Activated T-cell treated with anti-CD3 and anti-CD28 coated beads, Interleukin-2, amount 50 U/mL, for 1 hour (primary cell): ENCODE data around the gene DNAJC5G.

Experiments
- DNase-seq: peaks from one replicate; pipeline ENCODE4 v3.0.0-alpha.2; 2020

Gene DNAJC5G, protein sequence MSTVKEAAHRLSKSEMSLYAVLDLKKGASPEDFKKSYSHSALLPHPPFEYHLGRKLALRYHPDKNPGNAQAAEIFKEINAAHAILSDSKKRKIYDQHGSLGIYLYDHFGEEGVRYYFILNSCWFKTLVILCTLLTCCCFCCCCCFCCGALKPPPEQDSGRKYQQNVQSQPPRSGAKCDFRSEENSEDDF

DNA sequence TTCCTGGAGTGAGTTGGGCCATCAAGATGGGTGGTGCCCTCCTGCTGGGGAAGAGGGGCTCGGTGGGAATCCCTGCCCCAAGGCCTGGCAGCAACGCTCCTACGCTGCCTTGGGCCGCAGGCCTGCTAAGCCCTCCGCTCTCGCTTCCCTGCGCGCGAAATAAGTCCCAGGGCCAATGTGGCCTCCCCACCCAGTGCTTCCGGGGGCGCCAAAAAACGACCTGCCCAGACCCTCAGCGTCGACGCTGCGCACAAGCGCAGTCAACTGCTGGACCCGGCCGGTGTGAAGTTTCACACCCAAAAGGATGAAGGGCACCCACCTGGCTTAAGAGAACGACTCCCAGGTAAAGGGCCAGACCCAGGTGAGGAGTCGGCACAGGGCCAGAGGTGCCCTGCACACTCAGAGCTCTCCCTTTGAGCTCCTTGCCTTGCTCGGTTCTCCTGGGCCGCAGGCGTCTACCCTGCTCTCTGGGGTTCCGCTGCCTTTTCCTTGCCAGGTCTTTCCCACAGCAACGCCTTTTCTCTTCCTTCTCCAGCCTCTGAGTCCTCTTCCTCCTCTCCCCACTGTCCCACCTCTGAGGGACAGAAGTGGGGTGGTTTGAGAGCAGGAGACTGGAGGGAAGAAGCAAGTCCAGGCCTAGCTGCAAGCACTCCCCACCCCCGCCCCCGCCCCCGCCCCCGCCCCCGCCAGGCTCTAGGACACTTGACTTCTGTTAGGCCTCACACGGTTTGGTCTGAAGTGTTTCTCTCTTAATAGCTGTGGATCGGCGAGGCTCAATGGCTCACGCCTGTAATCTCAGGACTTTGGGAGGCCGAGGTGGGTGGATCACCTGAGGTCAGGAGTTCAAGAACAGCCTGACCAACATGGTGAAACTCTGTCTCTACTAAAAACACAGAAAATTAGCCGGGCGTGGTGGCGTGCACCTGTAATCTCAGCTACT lies at the start of gene DNAJC5G:
TSS of gene DNAJC5G (plus strand) at position 223 of the 940 bp plus-strand sequence. CDS start 1,296 bp downstream, outside the sequence.
- no peak for DNase-seq

DNA sequence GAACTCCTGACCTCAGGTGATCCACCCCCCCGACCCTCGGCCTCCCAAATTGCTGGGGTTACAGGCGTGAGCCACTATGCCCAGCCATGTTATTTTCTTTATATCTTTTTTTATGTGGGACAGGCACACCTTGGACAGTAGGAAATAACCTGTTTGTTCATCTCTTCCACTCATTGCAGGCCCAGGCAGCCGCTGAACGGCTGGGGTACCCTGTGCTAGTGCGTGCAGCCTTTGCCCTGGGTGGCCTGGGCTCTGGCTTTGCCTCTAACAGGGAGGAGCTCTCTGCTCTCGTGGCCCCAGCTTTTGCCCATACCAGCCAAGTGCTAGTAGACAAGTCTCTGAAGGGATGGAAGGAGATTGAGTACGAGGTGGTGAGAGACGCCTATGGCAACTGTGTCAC lies 49.7 kb upstream of the DNAJC5G start:
- no peak for DNase-seq

DNA sequence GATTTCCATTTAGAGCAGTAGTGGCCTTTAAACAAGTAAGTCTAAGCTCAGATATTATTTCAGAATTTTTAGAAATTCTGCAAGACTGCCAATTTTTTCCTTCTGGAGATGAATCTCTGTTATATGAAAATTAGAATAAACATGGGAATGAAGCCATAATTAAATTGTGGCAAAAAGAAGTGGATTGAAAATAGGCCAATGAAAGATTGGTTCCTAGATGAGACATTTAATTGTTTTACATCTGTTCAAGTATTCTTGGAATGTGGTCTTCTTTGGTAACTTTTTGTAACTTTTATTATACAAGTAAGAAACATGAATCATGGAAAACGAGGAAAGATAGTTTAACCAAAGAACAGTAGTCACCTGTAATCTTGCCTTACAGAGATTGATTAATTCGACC lies 47.7 kb upstream of the DNAJC5G start:
- DNase-seq: no peak

DNA sequence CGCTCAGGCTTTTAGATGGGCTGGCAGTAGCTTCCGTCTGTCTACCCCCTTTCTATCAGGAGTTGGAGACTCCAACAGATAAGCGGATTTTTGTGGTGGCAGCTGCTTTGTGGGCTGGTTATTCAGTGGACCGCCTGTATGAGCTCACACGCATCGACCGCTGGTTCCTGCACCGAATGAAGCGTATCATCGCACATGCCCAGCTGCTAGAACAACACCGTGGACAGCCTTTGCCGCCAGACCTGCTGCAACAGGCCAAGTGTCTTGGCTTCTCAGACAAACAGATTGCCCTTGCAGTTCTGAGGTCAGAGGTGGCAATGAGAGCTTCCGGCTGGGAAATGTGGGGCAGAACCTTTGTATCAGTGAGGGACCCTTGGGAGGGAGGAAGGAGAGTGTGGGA lies 43.3 kb upstream of the DNAJC5G start:
- DNase-seq: no peak

DNA sequence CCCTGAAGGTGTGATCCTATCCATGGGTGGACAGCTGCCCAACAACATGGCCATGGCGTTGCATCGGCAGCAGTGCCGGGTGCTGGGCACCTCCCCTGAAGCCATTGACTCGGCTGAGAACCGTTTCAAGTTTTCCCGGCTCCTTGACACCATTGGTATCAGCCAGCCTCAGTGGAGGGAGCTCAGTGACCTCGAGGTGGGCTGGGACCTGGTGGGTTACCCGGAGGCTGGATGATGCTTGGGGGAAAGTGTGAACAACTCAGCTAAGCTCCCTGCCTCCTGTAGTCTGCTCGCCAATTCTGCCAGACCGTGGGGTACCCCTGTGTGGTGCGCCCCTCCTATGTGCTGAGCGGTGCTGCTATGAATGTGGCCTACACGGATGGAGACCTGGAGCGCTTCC lies 41.9 kb upstream of the DNAJC5G start:
- no peak for DNase-seq

DNA sequence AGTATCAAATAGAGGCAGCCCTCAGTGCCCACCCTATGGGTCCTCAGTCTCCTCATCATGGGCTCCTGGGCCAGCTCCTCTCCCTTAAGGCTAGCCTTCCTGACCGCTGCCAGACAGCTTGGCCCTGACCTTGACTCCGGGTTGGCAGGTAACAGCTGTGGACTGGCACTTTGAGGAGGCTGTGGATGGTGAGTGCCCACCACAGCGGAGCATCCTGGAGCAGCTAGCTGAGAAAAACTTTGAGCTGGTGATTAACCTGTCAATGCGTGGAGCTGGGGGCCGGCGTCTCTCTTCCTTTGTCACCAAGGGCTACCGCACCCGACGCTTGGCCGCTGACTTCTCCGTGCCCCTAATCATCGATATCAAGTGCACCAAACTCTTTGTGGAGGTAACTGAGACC lies 39.1 kb upstream of the DNAJC5G start:
- no peak for DNase-seq

DNA sequence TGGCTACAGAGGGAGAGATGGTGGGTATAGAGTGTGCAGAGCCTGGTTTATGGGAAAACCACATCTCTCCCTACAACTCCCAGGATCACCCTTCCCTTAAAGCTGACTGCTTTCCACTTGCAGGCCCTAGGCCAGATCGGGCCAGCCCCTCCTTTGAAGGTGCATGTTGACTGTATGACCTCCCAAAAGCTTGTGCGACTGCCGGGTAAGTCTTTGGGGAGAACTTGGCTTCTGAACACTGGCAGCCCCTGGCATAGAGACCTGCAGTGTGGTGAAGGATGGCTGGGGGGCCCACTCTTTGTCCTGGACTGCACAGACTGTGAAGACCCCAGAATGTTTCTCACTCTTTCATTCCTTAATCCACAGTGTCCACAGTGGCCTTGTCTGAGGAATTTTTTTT lies 38.6 kb upstream of the DNAJC5G start:
- no peak for DNase-seq

DNA sequence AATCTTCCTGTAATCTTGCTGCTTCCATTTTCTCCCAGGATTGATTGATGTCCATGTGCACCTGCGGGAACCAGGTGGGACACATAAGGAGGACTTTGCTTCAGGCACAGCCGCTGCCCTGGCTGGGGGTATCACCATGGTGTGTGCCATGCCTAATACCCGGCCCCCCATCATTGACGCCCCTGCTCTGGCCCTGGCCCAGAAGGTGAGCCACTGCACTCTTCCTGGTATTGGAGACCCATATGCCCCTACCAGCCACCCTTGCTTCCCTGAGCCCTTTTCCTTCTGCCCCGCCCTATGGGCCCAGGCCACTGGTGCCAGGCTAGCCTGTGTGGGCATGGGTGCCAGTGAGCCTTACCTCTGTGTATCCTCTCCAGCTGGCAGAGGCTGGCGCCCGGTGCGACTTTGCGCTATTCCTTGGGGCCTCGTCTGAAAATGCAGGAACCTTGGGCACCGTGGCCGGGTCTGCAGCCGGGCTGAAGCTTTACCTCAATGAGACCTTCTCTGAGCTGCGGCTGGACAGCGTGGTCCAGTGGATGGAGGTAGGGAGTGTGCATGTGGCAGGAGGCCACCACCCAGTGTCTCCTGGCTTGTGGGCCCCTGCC lies 37.8 kb upstream of the DNAJC5G start:
- no peak for DNase-seq

DNA sequence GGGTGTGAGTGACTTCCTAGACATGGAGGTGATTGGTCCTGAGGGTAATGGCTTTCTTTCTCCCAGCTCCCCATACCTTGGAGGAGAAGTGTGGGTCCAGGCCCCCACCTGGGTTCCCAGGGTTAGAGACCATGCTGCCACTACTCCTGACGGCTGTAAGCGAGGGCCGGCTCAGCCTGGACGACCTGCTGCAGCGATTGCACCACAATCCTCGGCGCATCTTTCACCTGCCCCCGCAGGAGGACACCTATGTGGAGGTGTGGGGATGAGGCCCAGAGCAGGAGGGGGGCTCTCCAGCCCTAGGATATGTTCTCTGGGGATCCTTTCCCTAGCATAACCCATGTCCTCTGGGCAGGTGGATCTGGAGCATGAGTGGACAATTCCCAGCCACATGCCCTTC lies 36.3 kb upstream of the DNAJC5G start:
- no peak for DNase-seq

DNA sequence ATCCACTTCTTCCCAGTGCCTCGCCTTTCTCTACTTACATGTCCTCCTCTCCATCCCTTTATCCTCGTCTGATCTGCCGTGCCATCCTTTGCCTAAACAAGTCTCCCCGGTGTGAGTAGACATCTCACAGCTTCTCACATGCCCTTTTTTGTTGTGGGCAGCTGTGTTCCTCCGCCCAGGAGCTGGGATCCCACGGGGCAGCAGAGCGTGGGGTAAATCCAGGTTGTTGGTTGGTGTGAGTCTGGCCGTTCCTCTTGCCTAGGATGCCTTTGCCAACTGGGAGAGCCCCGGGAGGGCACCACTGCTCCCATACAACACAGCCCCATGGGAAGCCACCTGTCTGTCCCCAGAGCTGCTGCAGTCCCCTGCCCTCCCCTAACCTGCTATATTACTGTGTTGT lies 34.8 kb upstream of the DNAJC5G start:
- no peak for DNase-seq

DNA sequence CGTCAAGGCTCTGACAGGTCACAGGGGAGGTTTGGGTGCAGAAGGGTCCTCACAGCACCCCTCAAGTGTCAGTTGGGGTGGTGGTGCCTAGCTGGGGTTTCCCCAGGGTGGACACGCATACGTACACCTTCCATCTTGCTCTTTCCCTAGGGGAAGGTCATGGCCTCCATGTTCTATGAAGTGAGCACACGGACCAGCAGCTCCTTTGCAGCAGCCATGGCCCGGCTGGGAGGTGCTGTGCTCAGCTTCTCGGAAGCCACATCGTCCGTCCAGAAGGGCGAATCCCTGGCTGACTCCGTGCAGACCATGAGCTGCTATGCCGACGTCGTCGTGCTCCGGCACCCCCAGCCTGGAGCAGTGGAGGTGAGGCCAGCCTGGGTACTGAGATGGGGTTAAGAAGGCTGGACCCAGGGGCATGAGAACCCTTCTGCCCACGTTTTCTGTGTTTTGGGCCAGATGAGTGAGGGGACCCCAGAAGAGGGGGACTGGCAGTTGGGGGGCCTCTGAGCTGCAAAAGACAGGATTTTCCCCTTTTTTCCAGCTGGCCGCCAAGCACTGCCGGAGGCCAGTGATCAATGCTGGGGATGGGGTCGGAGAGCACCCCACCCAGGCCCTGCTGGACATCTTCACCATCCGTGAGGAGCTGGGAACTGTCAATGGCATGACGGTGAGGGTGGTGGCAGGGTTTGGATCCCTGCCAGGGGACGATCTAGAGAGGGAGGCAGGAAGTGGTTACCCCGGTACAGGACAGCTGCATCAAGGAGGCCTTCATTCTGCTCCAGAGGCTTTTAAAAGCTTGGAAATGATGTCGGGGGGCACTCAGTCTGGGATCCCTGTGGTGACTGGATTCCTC lies 33.2 kb upstream of the DNAJC5G start:
- no peak for DNase-seq

DNA sequence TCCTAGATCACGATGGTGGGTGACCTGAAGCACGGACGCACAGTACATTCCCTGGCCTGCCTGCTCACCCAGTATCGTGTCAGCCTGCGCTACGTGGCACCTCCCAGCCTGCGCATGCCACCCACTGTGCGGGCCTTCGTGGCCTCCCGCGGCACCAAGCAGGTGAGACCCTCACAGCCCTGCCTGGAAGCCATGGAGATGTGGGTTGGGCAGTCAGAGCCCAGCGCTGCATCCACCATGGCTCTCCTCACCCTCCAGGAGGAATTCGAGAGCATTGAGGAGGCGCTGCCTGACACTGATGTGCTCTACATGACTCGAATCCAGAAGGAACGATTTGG lies 32.6 kb upstream of the DNAJC5G start:
- no peak for DNase-seq

DNA sequence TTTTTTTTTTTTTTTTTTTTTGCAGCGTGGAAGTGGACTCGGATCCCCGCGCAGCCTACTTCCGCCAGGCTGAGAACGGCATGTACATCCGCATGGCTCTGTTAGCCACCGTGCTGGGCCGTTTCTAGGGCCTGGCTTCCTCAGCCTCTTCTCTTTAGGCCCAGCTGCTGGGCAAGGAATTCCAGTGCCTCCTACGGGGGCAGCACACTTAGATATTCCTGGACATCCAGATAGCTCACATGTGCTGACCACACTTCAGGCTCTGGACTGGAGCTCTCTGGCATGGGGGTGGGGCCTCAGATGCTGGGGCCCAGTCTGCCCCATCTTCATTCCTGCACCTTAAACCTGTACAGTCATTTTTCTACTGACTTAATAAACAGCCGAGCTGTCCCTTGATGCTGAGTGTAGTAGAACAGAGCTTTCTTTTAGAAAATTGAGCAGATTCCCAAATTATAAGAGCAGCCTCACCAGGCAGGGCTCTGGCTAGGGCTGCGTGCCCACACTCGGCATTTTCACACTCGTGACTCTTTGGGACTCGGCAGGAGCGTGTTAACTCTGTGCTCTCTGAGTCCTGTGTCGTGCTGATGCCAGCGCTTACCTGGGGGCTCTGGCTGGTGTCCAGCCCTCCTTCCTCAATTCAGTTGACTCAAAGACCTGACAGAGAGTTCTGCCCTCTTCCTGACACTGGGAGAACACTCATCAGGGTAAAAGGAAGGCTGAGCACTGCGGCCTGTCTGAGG lies 31.7 kb upstream of the DNAJC5G start:
- DNase-seq: no peak

DNA sequence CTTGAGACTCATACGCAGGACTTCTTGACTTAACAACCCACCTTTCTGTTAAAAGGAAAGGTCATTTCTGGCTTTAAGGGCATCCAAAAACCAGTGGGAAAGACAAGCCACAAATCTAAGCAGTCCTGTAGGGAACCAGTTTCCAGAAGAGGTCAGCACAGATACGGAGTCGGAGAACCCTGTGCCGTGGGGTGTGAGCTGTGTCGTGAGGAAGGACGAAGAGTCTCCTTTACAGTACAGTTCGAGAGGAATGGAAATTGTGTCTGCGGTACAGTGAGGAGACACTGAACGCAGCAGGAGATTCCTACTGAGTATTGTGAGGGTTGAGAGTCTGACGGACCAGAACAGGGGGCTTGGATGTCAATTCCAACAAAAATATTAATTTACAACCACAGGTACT lies 30.1 kb upstream of the DNAJC5G start:
- no peak for DNase-seq

DNA sequence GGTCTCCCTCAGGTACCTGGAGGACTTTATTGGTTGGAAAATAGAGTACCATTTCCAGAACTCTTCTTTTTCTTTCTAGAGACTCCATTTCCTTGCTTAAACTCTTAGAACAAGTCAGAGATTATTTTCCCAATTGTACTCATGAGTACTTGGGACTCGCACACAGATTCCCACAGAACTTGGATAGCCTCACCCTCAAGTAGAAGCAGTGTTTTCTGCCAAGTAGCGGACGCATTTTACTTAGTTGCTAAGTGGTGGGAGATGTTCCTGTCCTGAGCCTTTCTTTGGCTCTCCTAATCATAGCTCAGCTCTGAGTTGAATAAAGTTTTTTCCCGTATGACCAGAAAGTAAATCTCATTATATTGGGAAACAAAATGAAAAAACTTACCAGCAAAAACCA lies 29.6 kb upstream of the DNAJC5G start:
- no peak for DNase-seq

DNA sequence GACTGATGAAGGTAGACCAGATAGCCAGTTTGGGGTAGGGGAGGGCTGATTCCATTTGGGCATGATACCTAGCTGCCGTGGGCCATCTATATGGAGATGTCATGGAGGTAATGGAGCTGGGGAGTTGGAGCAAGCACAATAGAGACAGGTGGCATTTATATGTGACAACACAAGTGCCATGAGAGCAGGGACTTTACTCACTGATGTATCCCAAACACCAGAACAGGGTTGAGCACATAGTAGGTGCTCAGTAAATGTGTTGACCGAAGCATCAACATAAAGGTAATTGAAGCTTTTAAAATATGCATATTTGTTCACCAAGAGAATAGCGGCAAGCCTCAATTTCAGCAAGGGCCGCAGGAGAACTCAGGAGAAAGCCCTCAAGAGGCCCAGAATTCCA lies 27.3 kb upstream of the DNAJC5G start:
- no peak for DNase-seq

DNA sequence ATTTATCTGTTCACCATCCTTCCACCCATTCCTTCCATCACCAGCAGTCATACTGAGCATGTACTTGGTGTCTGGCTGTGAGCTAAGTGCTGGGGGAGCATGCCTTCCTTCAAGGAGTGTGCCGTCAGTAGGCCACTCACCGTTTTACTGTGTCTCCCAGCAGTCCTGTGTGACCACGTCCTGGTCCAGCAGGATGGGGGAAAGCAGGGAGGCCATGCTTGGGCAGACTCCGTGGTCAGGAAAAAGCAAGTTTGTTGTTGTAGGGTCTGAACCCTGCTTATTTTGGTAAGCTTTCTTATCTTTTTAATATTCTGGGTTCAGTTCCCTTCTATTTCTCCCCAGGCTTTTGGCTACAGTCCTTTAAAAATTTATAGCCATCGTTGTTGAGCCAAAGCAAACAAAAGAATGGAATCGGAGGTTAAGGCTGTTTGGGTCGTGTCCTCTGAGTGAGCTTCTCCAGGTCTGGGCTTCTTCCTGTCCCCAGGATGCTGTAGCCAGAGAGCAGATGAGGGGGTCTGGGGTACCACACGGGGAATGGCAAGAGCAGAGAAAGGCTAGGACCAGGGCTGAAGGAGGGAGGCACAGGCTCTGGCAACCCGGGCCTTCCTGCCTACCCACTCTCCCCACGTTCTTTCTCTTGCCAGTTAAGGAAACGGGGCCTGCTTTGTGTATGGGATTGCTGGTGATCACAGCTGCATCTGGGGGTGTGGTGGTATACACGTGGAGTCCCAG lies 25.9 kb upstream of the DNAJC5G start:
- DNase-seq: no peak

DNA sequence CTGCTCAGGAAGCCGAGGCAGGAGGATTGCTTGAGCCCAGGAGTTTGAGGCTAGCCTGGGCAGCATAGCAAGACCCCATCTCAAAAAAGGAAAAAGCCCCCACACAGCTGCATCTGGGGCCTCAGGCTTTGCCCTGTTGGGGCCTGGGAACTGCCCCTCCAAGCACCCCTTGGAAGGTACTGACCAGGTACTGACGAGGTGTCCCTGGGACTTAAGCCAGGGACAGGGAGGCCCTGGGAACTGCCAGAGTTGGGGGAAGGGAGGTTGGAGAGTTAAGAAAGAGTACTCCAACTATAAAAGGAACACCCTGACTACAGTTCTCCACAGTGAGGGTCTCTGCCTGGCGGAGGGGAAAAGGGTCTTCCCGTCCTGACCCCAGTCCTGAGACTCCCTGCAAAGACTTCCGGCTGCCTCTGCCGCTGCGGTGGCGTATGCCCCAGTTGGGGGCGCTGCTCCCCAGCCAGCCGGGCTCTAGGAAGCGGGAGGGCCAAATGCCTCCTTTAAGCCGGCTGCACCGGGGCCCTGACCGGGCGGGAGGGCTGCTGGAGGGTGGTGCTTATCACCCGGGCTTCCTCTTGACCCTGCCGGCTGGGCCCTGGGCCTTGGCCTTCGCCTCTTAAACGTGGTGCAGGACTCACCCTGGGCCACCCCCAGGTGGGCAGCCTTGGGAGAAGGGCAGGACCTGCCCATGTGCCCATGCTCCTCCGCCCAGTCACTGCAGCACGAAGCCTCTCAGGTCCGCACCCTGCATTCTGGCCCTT lies 25.2 kb upstream of the DNAJC5G start:
- peak; percentile 60 for DNase-seq

DNA sequence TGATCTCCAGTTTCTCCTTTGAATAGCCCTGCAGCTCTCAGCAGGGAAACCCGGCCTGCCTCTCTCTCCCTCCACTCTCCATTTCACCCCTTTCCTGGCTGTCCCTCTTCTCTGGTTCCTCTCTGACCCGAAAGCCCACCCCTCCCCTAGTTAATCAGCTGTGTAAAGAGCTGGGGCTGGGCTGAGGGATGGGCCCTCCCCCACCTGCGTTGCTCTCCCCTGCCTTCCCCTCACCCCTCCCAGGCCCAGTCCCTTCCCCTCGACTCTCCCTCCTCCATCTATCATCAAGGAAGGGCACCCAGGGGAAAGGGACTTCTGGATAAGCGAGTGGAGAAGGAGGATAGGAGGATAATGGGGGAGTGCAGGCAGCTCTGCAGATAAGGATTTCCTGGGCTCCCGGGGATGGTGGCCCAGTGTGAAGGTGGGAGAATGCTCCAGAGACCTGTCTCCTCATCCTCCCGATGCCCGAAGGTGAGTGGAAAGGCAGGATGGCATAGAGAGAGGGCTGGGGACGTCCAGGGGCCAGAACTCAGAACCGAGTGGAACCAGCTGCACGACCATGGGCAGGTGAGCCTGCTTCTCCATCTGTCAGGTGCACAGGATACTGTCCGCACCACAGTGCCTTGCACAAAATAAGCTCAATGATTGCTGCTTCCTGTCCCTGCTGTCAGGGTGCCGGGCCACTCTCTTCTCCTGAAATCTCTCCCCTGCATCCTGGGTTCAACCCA lies 24.4 kb upstream of the DNAJC5G start:
- DNase-seq: no peak

DNA sequence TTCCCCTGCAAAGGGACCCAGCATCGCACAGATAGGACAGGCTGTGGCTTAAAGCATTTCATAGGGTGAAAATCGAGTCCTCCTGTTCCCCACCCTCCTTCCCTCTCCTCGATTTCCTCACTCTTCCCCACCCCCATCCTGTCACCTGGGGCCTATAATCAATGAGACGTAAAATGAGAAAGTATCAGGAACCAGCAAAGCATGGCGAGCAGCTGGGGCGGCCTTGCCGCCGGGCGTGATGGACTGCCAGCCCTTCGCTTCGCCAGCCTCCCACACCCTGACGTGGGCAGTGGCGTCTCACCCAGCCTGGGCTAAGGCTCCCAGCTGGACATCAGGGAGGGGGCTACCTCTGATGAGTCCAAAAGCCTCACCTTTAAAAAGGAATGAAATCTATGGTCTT lies 23.5 kb upstream of the DNAJC5G start:
- DNase-seq: no peak
